Endothelial cell of umbilical vein (primary cell): ENCODE data around the gene PRKCQ.

Experiments used
- EZH2 ChIP-seq: IDR thresholded peaks from 2 replicates; pipeline ENCODE4 v1.6.1; 2012; ENCODE audit warnings: borderline replicate concordance, low read depth, mild to moderate bottlenecking, moderate library complexity, low read length, inconsistent platforms; ENCODE audit not compliant: severe bottlenecking
- FOS ChIP-seq: IDR thresholded peaks from 2 replicates; pipeline ENCODE4 v1.6.1; 2011; ENCODE audit warnings: mild to moderate bottlenecking, low read length, moderate library complexity, borderline replicate concordance; ENCODE audit not compliant: insufficient read depth
- GATA2 ChIP-seq: IDR thresholded peaks from 2 replicates; pipeline ENCODE4 v1.7.0; 2011; ENCODE audit warnings: low read depth, mild to moderate bottlenecking, moderate library complexity, mixed read lengths, low read length; ENCODE audit not compliant: insufficient read length, insufficient read depth
- JUN ChIP-seq: IDR thresholded peaks from 2 replicates; pipeline ENCODE4 v1.6.1; 2011; ENCODE audit warnings: borderline replicate concordance, low read depth; ENCODE audit not compliant: insufficient read length, insufficient read depth
- MYC ChIP-seq: IDR thresholded peaks from one replicate; pipeline ENCODE4 v1.6.1; 2011; ENCODE audit warnings: mild to moderate bottlenecking, low read depth, low read length
- POLR2A ChIP-seq: IDR thresholded peaks from 2 replicates; pipeline ENCODE4 v1.6.1; 2012; ENCODE audit warnings: low read depth, mild to moderate bottlenecking, control low read depth, low read length
- POLR2AphosphoS5 ChIP-seq: IDR thresholded peaks from 2 replicates; pipeline ENCODE4 v1.6.1; 2012; ENCODE audit warnings: low read depth, mild to moderate bottlenecking, control low read depth, low read length, moderate library complexity; ENCODE audit not compliant: insufficient read depth
- TF ChIP-seq, protein P1 (sequence below), 2 donors: IDR thresholded peaks; 1 replicate in 1 of 2; 2 replicates in 1 of 2; pipeline ENCODE4 v1.5.1; 2011; ENCODE audit warnings: low read length in 2 of 2, mild to moderate bottlenecking in 2 of 2, moderate library complexity in 2 of 2, control low read depth in 1 of 2, inconsistent platforms in 1 of 2, low read depth in 1 of 2; ENCODE audit not compliant: insufficient read depth in 1 of 2; ENCODE audit errors: extremely low read depth in 1 of 2
- TF ChIP-seq, protein P2 (sequence below): IDR thresholded peaks from 2 replicates; pipeline ENCODE4 v1.6.1; 2011; ENCODE audit not compliant: insufficient read depth, insufficient read length

DNA sequence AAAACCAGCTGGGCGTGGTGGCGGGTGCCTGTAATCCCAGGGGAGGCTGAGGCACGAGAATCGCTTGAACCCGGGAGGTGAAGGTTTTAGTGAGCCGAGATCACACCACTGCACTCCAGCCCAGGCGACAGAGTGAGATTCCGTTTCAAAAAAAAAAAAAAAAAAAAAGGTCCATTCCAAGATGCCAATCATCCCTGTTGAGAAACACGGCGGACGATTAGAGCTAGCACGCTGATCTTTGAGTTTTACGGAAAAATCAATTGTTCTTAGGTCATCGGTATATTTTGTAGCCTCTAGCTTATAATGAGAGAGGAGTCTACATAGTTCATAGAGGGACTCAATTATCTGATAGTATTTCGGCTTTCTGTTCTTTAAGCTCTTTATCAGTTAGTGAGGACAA, 169.2 kb downstream of the PRKCQ start:
- TF ChIP-seq, protein P1, sequence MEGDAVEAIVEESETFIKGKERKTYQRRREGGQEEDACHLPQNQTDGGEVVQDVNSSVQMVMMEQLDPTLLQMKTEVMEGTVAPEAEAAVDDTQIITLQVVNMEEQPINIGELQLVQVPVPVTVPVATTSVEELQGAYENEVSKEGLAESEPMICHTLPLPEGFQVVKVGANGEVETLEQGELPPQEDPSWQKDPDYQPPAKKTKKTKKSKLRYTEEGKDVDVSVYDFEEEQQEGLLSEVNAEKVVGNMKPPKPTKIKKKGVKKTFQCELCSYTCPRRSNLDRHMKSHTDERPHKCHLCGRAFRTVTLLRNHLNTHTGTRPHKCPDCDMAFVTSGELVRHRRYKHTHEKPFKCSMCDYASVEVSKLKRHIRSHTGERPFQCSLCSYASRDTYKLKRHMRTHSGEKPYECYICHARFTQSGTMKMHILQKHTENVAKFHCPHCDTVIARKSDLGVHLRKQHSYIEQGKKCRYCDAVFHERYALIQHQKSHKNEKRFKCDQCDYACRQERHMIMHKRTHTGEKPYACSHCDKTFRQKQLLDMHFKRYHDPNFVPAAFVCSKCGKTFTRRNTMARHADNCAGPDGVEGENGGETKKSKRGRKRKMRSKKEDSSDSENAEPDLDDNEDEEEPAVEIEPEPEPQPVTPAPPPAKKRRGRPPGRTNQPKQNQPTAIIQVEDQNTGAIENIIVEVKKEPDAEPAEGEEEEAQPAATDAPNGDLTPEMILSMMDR (IDR thresholded peaks at IDR 0.05; ENCODE audit: extremely low read depth in 1 of 2, insufficient read depth in 1 of 2, low read depth in 1 of 2, low read length in 2 of 2): no peak
- no peak for TF ChIP-seq POLR2AphosphoS5
- TF ChIP-seq POLR2A: no peak
- no peak for TF ChIP-seq EZH2
- TF ChIP-seq, protein P2, sequence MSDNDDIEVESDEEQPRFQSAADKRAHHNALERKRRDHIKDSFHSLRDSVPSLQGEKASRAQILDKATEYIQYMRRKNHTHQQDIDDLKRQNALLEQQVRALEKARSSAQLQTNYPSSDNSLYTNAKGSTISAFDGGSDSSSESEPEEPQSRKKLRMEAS: no peak
- no peak for TF ChIP-seq MYC
- no peak for TF ChIP-seq JUN
- TF ChIP-seq GATA2: no peak
- no peak for TF ChIP-seq FOS
